Lower lobe of right lung (tissue), 2 donors: ENCODE results near the gene TMEM242. TPM values are rescaled to one million over a fixed set of nuclear protein-coding genes. Genes with fewer than 3 reads are reported as not detected.

Experiments used
- ATAC-seq, 2 donors: fragments of 200-7000 bp; cut with Tn5 transposase; one replicate each; pipeline ENCODE4 v1.9.1; 2020 to 2022; ENCODE audit warnings: mild to moderate bottlenecking in 2 of 2, moderate library complexity in 2 of 2
- DNase-seq: peaks from one replicate; pipeline ENCODE4 v3.0.0-alpha.2; 2020
- H3K27ac ChIP-seq: fragments of 200-600 bp; one replicate; pipeline ENCODE4 v1.8.0; 2022
- H3K27me3 ChIP-seq: fragments of 200-600 bp; one replicate; pipeline ENCODE4 v1.8.0; 2022; ENCODE audit warnings: low read depth
- H3K36me3 ChIP-seq: fragments of 200-600 bp; one replicate; pipeline ENCODE4 v1.8.0; 2022; ENCODE audit warnings: mild to moderate bottlenecking
- H3K4me1 ChIP-seq: fragments of 200-600 bp; one replicate; pipeline ENCODE4 v1.8.0; 2022
- H3K4me3 ChIP-seq: fragments of 200-600 bp; one replicate; pipeline ENCODE4 v1.8.0; 2022; ENCODE audit warnings: mild to moderate bottlenecking
- H3K9me3 ChIP-seq: fragments of 200-600 bp; one replicate; pipeline ENCODE4 v1.8.0; 2022
- intact Hi-C: fragments of 100-400 bp; cut with DNase I; formaldehyde crosslinking; loops from one replicate; pipeline ENCODE4 v1.11.0; 2022
- total RNA-seq: library from RNA; stranded (reverse); fragmentation: NEBNext Ultra II Directional; extraction: Animal tissue kit (Norgen Biotek cat#: 25700); gene quantifications from one replicate; pipeline ENCODE4 v1.2.1, GENCODE V29; 2021
- TF ChIP-seq, protein P1 (sequence below): fragments of 200-600 bp; IDR thresholded peaks from one replicate; pipeline ENCODE4 v1.8.0; 2022; ENCODE audit warnings: antibody characterized with exemption, mild to moderate bottlenecking
- donor health status: DM: no; HTN: yes; CAD: no; lungs with severe emphysema.

Gene TMEM242
- total RNA-seq, 1 donor from 2014 or later = 10.9 TPM

GRCh38 chr6:157263881-157264397 is 59.4 kb downstream of the TMEM242 start:
- H3K36me3 ChIP-seq = no peaks in the 10 kb centered on the region
- intact Hi-C loops = no loop called here
- no peaks in the 10 kb centered on the region for H3K9me3 ChIP-seq
- H3K4me1 ChIP-seq = peaks cover 11% of the 10 kb centered on the region
- no peak overlapping the region for H3K27ac ChIP-seq
- H3K27me3 ChIP-seq = no peaks in the 10 kb centered on the region
- H3K4me3 ChIP-seq = no peak overlapping the region
- ATAC-seq = no peak
- TF ChIP-seq, protein P1, sequence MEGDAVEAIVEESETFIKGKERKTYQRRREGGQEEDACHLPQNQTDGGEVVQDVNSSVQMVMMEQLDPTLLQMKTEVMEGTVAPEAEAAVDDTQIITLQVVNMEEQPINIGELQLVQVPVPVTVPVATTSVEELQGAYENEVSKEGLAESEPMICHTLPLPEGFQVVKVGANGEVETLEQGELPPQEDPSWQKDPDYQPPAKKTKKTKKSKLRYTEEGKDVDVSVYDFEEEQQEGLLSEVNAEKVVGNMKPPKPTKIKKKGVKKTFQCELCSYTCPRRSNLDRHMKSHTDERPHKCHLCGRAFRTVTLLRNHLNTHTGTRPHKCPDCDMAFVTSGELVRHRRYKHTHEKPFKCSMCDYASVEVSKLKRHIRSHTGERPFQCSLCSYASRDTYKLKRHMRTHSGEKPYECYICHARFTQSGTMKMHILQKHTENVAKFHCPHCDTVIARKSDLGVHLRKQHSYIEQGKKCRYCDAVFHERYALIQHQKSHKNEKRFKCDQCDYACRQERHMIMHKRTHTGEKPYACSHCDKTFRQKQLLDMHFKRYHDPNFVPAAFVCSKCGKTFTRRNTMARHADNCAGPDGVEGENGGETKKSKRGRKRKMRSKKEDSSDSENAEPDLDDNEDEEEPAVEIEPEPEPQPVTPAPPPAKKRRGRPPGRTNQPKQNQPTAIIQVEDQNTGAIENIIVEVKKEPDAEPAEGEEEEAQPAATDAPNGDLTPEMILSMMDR = no peak
- no peak for DNase-seq

DNA sequence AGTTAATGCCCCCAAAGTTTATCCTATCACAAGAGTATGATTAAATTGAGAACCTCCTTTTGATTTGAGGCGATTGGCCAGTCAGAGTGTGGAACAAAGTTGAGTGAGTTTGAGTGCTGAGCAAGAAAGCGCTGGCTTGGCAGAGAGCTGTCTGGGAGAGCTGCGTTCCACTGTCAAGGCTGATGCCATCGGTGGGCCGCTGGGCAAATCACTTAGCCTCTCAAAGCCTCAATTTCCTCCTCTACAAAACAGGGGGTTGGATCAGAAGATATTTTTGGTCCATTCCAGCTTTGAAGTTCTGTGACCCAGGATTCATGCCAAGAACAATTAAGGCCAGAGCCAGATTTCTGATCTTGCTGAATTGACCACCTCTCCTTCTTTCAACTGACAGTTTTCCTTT is 60.2 kb downstream of the TMEM242 start:
- no peaks in the 10 kb centered on the region for H3K9me3 ChIP-seq
- no peaks in the 10 kb centered on the region for H3K27me3 ChIP-seq
- no peaks in the 10 kb centered on the region for H3K36me3 ChIP-seq
- TF ChIP-seq, protein P1 = no peak
- no peak overlapping the region for H3K27ac ChIP-seq
- no peak overlapping the region for H3K4me3 ChIP-seq
- intact Hi-C loops = no loop called here
- ATAC-seq (no peak), DNase-seq (no peak)
- H3K4me1 ChIP-seq = peaks cover 3% of the 10 kb centered on the region

GRCh38 chr6:157261606-157262005 is 61.7 kb downstream of the TMEM242 start:
- Histone ChIP-seq H3K9me3 (no peaks in the 10 kb centered on the region), H3K27ac (no peak overlapping the region), H3K4me1 (no peaks in the 10 kb centered on the region), H3K4me3 (no peak overlapping the region), H3K27me3 (no peaks in the 10 kb centered on the region), H3K36me3 (no peaks in the 10 kb centered on the region)
- DNase-seq (no peak), ATAC-seq (no peak)
- TF ChIP-seq, protein P1 = no peak
- intact Hi-C loops = no loop called here

DNA sequence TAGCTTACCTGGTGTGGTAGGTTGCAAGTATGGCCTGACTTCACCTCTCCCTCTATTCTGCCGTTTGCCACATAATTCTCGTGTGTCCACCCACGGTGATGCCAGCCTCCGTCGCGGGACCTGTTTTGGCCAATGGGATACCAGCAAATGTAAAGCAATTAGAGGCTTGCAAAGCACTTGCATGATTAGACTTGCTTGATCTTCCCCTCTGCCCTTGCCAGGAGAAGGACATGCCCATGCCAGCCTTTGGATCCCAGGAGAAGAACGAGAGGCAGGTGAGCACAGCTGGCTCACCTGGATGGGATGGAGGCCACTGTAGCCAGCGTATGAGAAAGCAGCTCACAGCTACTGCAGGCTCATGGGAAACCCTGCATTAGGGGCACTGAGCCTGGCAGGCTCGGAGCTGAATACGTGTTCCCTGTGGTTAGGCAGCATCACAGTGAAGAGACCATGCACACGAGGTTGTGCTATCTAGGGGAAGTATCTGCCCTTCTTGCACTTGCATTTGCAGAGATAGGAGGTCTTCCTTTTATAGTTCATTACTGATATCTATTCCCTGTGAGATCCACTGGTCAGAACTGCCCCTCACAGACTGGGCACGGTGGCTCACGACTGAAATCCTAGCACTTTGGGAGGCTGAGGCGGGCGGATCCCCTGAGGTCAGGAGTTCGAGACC is 62.4 kb downstream of the TMEM242 start:
- H3K36me3 ChIP-seq = no peaks in the 10 kb centered on the region
- no peak overlapping the region for H3K4me3 ChIP-seq
- H3K27me3 ChIP-seq = no peaks in the 10 kb centered on the region
- H3K9me3 ChIP-seq = no peaks in the 10 kb centered on the region
- TF ChIP-seq, protein P1 = no peak
- H3K27ac ChIP-seq = no peak overlapping the region
- DNase-seq (no peak), ATAC-seq (no peak)
- H3K4me1 ChIP-seq = no peaks in the 10 kb centered on the region
- intact Hi-C loops = no loop called here

DNA sequence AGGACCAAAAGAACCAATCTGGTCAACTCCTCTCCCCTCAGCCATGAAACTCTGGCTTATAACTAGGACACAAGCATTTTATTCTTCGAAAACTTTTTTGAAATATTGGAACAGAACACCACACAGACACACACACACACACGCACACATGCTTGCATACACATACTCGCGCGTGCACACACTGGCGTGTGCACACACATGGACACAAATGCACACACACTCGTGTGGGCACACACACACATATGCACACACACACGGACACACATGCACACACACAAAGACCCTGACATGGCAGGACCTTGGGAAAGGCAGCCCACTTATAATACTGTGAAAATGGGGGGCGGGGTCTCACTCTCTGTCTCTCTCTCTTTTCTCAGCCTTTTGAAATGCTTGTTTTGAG is 63.9 kb downstream of the TMEM242 start:
- DNase-seq (no peak), ATAC-seq (no peak)
- intact Hi-C loops = no loop called here
- Histone ChIP-seq H3K27me3 (no peaks in the 10 kb centered on the region), H3K27ac (no peak overlapping the region), H3K4me1 (no peaks in the 10 kb centered on the region), H3K4me3 (no peak overlapping the region), H3K9me3 (no peaks in the 10 kb centered on the region), H3K36me3 (no peaks in the 10 kb centered on the region)
- TF ChIP-seq, protein P1 = no peak
